K562 (cell line): ENCODE data around the gene FOLR2. TPM values are rescaled to one million over a fixed set of nuclear protein-coding genes. Genes with fewer than 3 reads are reported as not detected.

Source experiments
- CREM ChIP-seq: IDR thresholded peaks from 2 replicates; pipeline ENCODE4 v1.6.1; 2014; ENCODE audit warnings: antibody characterized with exemption, low read depth
- DNMT1 ChIP-seq: fragments of 450-650 bp; IDR thresholded peaks from 2 replicates; pipeline ENCODE4 v1.6.1; 2016; ENCODE audit warnings: antibody characterized with exemption, mild to moderate bottlenecking
- HDAC6 ChIP-seq: IDR thresholded peaks from 2 replicates; pipeline ENCODE4 v1.6.1; 2012; ENCODE audit warnings: low read depth, mild to moderate bottlenecking, control low read depth, inconsistent platforms, low read length, moderate library complexity
- MCM3 ChIP-seq: fragments of 450-650 bp; IDR thresholded peaks from 2 replicates; pipeline ENCODE4 v1.6.1; 2016
- NCOA4 ChIP-seq: fragments of 450-650 bp; IDR thresholded peaks from 2 replicates; pipeline ENCODE4 v1.6.1; 2018; ENCODE audit warnings: mild to moderate bottlenecking; ENCODE audit not compliant: partially characterized antibody
- OTX1 ChIP-seq: fragments of 450-650 bp; formaldehyde crosslinking; IDR thresholded peaks from 2 replicates; pipeline ENCODE4 v1.4.0; 2022; ENCODE audit warnings: mild to moderate bottlenecking
- RBFOX2 ChIP-seq: fragments of 200-400 bp; formaldehyde crosslinking; IDR thresholded peaks from 2 replicates; pipeline ENCODE4 v1.6.1; 2017; ENCODE audit warnings: low read depth, mild to moderate bottlenecking, low read length, moderate library complexity
- STAT5A ChIP-seq: IDR thresholded peaks from 2 replicates; pipeline ENCODE4 v1.6.1; 2012; ENCODE audit warnings: low read length, inconsistent platforms, borderline replicate concordance
- TCF3 ChIP-seq: sonication (generic); formaldehyde crosslinking; IDR thresholded peaks from 2 replicates; pipeline ENCODE4 v1.4.0; 2020; ENCODE audit warnings: mild to moderate bottlenecking, missing genetic modification reagents
- TRIM28 ChIP-seq: fragments of 450-650 bp; IDR thresholded peaks from 2 replicates; pipeline ENCODE4 v1.6.1; 2017
- YBX1 ChIP-seq: fragments of 450-650 bp; IDR thresholded peaks from 2 replicates; pipeline ENCODE4 v1.7.1; 2016; ENCODE audit warnings: mild to moderate bottlenecking
- ZBTB2 ChIP-seq: fragments of 450-650 bp; IDR thresholded peaks from 2 replicates; pipeline ENCODE4 v1.6.1; 2016; ENCODE audit warnings: antibody characterized with exemption
- ZBTB49 ChIP-seq: sonication (generic); formaldehyde crosslinking; IDR thresholded peaks from 2 replicates; pipeline ENCODE4 v1.8.0; 2022; ENCODE audit warnings: missing genetic modification reagents, mild to moderate bottlenecking, borderline replicate concordance
- ZNF121 ChIP-seq: sonication (generic); formaldehyde crosslinking; conservative IDR thresholded peaks from 2 replicates; pipeline ENCODE4 v1.8.0; 2022; ENCODE audit warnings: missing genetic modification reagents
- ZNF133 ChIP-seq: fragments of 250-450 bp; sonication (Bioruptor Pico); IDR thresholded peaks from 2 replicates; pipeline ENCODE4 v1.4.0; 2020; ENCODE audit warnings: mild to moderate bottlenecking
- ZNF253 ChIP-seq: fragments of 250-450 bp; sonication (Bioruptor Pico); conservative IDR thresholded peaks from 2 replicates; pipeline ENCODE4 v1.6.1; 2021; ENCODE audit warnings: mild to moderate bottlenecking
- ZNF277 ChIP-seq: fragments of 250-450 bp; sonication (Bioruptor Pico); IDR thresholded peaks from 2 replicates; pipeline ENCODE4 v1.8.0; 2022; ENCODE audit warnings: inconsistent platforms, mild to moderate bottlenecking, moderate library complexity, borderline replicate concordance
- ZNF609 ChIP-seq: sonication (generic); formaldehyde crosslinking; IDR thresholded peaks from 2 replicates; pipeline ENCODE4 v1.8.1; 2023; ENCODE audit warnings: missing genetic modification reagents, mild to moderate bottlenecking, borderline replicate concordance
- ZNF76 ChIP-seq: fragments of 250-450 bp; sonication (Bioruptor Pico); IDR thresholded peaks from 2 replicates; pipeline ENCODE4 v1.4.0; 2020; ENCODE audit warnings: mild to moderate bottlenecking, moderate library complexity, borderline replicate concordance
- polyA plus RNA-seq, 8 experiments: library from polyadenylated mRNA; depleted of rRNA in 4 of 8; stranded (reverse) in 5 of 8; unstranded in 3 of 8; fragments of >200 nt; fragmentation: Nextera tagmentation in 2 of 8; fragmentation: Illumina TruSeq in 1 of 8; extraction: Ambion mirVana in 2 of 8; extraction: Trizol in 1 of 8; gene quantifications; 2 replicates each; pipeline versions ENCODE4 v1.2.1 to v1.2.3, GENCODE V29; 2011 to 2014; ENCODE audit warnings: inconsistent platforms in 1 of 8, missing spikeins in 1 of 8
- total RNA-seq, 7 experiments: library from RNA; depleted of rRNA in 6 of 7; stranded (reverse); fragments of >200 nt in 6 of 7; fragmentation: Illumina TruSeq in 2 of 7; extraction: Trizol in 2 of 7; gene quantifications; 2 replicates each; pipeline versions ENCODE4 v1.2.1 to v1.2.3, GENCODE V29; 2011 to 2021; ENCODE audit warnings: low replicate concordance in 1 of 7

The FOLR2 gene
- total and polyA plus RNA-seq, 9 of the 15 experiments (the other 6 are each of a cell fraction or from before 2014, with no cell fraction given) = 0.27 TPM; not detected in 8

- peak; percentile 49; the same call in 1 of the 2 replicates for TF ChIP-seq CREM
- no peak for TF ChIP-seq ZNF76
- no peak for TF ChIP-seq NCOA4
- no peak for TF ChIP-seq RBFOX2
- TF ChIP-seq HDAC6 = no peak
- TF ChIP-seq YBX1 = no peak
- no peak for TF ChIP-seq ZNF121 (CRISPR knock-in tag)
- no peak for TF ChIP-seq ZNF253 (CRISPR knock-in tag)
- no peak for TF ChIP-seq ZNF277
- no peak for TF ChIP-seq TRIM28
- no peak for TF ChIP-seq ZNF133 (CRISPR knock-in tag)
- no peak for TF ChIP-seq ZBTB2
- TF ChIP-seq TCF3 = no peak
- no peak for TF ChIP-seq ZNF609 (CRISPR knock-in tag)
- no peak for TF ChIP-seq DNMT1
- no peak for TF ChIP-seq OTX1
- TF ChIP-seq STAT5A = no peak
- TF ChIP-seq MCM3 = no peak
- TF ChIP-seq ZBTB49 = no peak
These were observed 6.5 kb downstream of the FOLR2 start (continued) for GRCh38 chr11:72222907-72223614.
